ENCODE data around the gene MGP.

MGP gene

DNA sequence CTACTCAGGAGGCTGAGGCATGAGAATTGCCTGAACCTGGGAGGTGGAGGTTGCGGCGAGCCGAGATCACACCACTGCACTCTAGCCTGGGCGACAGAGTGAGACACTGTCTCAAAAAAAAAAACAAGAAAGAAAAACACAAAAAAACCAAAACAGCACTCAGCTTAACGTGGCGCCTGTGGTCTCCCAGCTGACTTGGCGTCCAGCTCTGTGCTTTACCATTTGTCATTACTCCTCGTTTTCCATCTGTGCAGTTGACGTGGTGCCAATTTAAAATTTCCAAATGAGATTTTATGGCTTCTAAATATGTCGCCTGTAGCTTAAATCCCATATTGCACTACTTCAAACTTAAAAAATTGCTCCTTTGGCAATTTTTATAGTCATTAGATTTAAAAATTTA, 2.0 kb downstream of the MGP start:
- Histone ChIP-seq H3K36me3 (no peaks in the 10 kb centered on the region), H3K9me3 (ENCODE audit: severe bottlenecking) (peaks cover 5% of the 10 kb centered on the region), H3K4me3 (ENCODE audit: low read depth, low read length) (no peak overlapping the region), H3K27ac (no peak overlapping the region; the same call in 1 of the 2 replicates), H3K27me3 (ENCODE audit: insufficient read depth, low read depth, severe bottlenecking) (no peaks in the 10 kb centered on the region)
- no peak for DNase-seq
- TF ChIP-seq, protein P1, sequence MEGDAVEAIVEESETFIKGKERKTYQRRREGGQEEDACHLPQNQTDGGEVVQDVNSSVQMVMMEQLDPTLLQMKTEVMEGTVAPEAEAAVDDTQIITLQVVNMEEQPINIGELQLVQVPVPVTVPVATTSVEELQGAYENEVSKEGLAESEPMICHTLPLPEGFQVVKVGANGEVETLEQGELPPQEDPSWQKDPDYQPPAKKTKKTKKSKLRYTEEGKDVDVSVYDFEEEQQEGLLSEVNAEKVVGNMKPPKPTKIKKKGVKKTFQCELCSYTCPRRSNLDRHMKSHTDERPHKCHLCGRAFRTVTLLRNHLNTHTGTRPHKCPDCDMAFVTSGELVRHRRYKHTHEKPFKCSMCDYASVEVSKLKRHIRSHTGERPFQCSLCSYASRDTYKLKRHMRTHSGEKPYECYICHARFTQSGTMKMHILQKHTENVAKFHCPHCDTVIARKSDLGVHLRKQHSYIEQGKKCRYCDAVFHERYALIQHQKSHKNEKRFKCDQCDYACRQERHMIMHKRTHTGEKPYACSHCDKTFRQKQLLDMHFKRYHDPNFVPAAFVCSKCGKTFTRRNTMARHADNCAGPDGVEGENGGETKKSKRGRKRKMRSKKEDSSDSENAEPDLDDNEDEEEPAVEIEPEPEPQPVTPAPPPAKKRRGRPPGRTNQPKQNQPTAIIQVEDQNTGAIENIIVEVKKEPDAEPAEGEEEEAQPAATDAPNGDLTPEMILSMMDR (IDR thresholded peaks at IDR 0.05; ENCODE audit: low read depth, low read length), result no peak

DNA sequence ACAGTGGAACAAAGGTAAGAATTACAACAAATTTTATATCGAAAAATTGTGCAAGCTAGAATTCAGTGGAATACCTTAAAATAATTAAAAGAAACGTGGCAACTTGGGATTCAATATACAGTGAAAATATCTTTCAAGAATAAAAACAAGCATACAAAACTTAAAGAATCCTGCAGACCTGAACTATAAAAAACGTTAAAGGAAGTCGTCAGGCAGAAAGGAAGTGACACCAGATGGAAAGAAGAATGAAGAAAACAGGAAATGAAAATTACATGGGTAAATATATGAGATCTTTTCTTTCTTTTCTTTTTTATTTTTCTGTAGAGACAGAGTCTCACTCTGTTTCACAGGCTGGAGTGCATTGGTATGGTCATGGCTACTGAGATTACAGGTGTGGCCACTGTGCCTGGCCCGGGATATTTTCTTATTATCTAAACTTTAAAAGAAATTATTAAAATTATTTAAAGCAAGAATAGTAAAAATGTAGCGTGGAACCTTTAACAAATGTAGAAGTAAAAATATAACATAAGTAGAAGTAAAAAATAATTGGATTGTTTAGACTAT, 4.7 kb downstream of the MGP start:
- no peaks in the 10 kb centered on the region for H3K27me3 ChIP-seq (ENCODE audit: insufficient read depth, low read depth, severe bottlenecking)
- no peaks in the 10 kb centered on the region for H3K36me3 ChIP-seq
- TF ChIP-seq, protein P1 (IDR thresholded peaks at IDR 0.05; ENCODE audit: low read depth, low read length), result no peak
- peaks cover 4% of the 10 kb centered on the region for H3K9me3 ChIP-seq (ENCODE audit: severe bottlenecking)
- H3K4me3 ChIP-seq (ENCODE audit: low read depth, low read length), result no peak overlapping the region
- DNase-seq, result no peak
- H3K27ac ChIP-seq, result no peak overlapping the region

DNA sequence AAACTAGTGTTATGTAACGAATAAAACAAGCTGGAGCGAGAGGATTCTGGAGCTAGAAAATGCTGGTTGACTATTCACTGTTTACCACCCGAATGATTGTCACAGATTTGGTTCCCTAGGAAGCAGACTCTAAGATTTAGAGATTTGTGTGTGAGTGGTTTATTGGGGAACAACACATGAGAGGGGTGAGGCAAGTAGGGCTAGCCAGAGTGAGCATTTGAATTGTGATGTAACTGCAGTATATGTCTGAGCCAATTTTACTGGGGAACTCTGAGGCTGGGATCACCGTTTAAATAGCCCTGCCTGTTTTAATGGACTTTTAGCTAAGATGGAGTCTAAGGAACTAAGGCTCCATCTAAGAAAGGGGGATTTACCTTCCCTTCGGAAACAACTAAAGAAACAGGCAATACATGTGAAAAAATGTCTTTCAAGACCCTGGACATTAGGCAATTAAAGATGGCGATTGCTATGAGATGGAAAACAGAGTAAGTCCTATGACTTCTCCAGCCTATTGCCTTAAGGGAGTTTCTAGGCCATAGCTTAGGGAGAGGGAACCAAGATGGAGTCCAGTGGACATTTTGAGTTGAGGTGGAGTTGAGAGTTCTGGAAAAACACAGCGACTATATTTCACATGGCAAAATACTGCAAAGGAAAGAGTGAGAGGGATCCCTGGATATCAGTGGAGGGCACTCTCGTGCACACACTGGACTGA, 6.3 kb downstream of the MGP start:
- H3K27me3 ChIP-seq (ENCODE audit: insufficient read depth, low read depth, severe bottlenecking), result no peaks in the 10 kb centered on the region
- peak overlapping the region; percentile 63 for H3K27ac ChIP-seq
- no peaks in the 10 kb centered on the region for H3K36me3 ChIP-seq
- no peak for DNase-seq
- no peak overlapping the region for H3K4me3 ChIP-seq (ENCODE audit: low read depth, low read length)
- TF ChIP-seq, protein P1 (IDR thresholded peaks at IDR 0.05; ENCODE audit: low read depth, low read length), result no peak
- H3K9me3 ChIP-seq (ENCODE audit: severe bottlenecking), result no peaks in the 10 kb centered on the region

DNA sequence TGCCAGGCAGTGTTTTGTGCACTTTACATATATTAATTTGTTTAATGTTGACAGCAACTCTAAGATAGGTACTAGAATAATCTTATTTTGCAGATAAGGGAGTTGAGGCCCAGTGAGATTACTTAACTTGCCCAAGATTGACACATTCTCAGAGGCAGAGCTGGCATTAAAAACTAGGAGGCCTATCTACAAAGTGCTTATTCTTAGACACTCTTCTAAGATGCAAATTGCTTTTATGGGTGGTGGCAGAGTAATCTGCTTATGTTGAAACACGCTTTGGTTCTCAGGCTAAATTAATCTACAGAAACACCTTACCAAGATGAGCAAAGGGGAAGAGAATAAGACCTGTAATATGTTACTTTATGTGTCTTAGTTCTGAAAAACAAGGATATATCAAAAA, 7.2 kb downstream of the MGP start:
- no peaks in the 10 kb centered on the region for H3K36me3 ChIP-seq
- H3K27me3 ChIP-seq (ENCODE audit: insufficient read depth, low read depth, severe bottlenecking), result no peaks in the 10 kb centered on the region
- peak; percentile 42 for DNase-seq
- TF ChIP-seq, protein P1 (IDR thresholded peaks at IDR 0.05; ENCODE audit: low read depth, low read length), result no peak
- H3K27ac ChIP-seq, result peak overlapping the region; percentile 63
- H3K4me3 ChIP-seq (ENCODE audit: low read depth, low read length), result no peak overlapping the region
- no peaks in the 10 kb centered on the region for H3K9me3 ChIP-seq (ENCODE audit: severe bottlenecking)

DNA sequence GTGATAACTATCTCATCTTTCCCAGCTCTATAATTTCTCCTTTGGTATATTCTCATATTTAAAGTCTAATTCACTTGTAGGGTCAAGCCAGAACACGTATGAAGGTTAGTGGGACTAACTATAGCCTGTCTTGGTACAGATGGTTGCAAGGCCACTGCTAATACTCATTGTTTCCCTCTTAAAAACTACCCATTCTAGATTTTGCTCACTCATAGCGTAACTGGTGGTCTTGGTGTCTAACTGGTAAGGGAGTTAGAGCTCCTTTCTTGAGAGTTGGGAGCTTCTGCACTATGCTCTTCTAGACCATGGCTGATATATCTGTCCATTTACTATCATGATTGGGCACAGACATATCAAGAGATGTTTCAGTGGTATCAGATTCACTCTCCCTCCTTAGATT, 8.8 kb downstream of the MGP start:
- no peak for DNase-seq
- no peaks in the 10 kb centered on the region for H3K9me3 ChIP-seq (ENCODE audit: severe bottlenecking)
- H3K36me3 ChIP-seq, result no peaks in the 10 kb centered on the region
- no peak overlapping the region for H3K4me3 ChIP-seq (ENCODE audit: low read depth, low read length)
- no peak overlapping the region for H3K27ac ChIP-seq
- no peaks in the 10 kb centered on the region for H3K27me3 ChIP-seq (ENCODE audit: insufficient read depth, low read depth, severe bottlenecking)
- TF ChIP-seq, protein P1 (IDR thresholded peaks at IDR 0.05; ENCODE audit: low read depth, low read length), result no peak
